ENCODE data around the gene TSPO2.

- TF ChIP-seq CTCF (conservative IDR thresholded peaks at IDR 0.05 in 1 of 2, IDR thresholded peaks at IDR 0.05 in 1 of 2; ENCODE audit: low read depth in 1 of 2, low read length in 2 of 2) (peak; percentile 69 to 96), EZH2 (IDR thresholded peaks at IDR 0.05; ENCODE audit: low read length, missing control alignments) (no peak)
Measured at GRCh38 chr6:41027799-41028560, 14.3 kb upstream of the TSPO2 start.
